ENCODE results near the gene ROR2.

- TF ChIP-seq SP1 (IDR thresholded peaks at IDR 0.05) = no peak
- TF ChIP-seq, protein P1, sequence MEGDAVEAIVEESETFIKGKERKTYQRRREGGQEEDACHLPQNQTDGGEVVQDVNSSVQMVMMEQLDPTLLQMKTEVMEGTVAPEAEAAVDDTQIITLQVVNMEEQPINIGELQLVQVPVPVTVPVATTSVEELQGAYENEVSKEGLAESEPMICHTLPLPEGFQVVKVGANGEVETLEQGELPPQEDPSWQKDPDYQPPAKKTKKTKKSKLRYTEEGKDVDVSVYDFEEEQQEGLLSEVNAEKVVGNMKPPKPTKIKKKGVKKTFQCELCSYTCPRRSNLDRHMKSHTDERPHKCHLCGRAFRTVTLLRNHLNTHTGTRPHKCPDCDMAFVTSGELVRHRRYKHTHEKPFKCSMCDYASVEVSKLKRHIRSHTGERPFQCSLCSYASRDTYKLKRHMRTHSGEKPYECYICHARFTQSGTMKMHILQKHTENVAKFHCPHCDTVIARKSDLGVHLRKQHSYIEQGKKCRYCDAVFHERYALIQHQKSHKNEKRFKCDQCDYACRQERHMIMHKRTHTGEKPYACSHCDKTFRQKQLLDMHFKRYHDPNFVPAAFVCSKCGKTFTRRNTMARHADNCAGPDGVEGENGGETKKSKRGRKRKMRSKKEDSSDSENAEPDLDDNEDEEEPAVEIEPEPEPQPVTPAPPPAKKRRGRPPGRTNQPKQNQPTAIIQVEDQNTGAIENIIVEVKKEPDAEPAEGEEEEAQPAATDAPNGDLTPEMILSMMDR (IDR thresholded peaks at IDR 0.05; ENCODE audit: low read depth, low read length, missing input control) = no peak
- TF ChIP-seq, protein P2, sequence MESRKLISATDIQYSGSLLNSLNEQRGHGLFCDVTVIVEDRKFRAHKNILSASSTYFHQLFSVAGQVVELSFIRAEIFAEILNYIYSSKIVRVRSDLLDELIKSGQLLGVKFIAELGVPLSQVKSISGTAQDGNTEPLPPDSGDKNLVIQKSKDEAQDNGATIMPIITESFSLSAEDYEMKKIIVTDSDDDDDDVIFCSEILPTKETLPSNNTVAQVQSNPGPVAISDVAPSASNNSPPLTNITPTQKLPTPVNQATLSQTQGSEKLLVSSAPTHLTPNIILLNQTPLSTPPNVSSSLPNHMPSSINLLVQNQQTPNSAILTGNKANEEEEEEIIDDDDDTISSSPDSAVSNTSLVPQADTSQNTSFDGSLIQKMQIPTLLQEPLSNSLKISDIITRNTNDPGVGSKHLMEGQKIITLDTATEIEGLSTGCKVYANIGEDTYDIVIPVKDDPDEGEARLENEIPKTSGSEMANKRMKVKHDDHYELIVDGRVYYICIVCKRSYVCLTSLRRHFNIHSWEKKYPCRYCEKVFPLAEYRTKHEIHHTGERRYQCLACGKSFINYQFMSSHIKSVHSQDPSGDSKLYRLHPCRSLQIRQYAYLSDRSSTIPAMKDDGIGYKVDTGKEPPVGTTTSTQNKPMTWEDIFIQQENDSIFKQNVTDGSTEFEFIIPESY (IDR thresholded peaks at IDR 0.05) = no peak
- TF ChIP-seq JUND (IDR thresholded peaks at IDR 0.05) = no peak
- no peak for TF ChIP-seq RAD21 (IDR thresholded peaks at IDR 0.05)
- TF ChIP-seq GABPA (IDR thresholded peaks at IDR 0.05 in 1 of 2, conservative IDR thresholded peaks at IDR 0.05 in 1 of 2) = no peak
- TF ChIP-seq HNF4G (IDR thresholded peaks at IDR 0.05) = no peak
- no peak for TF ChIP-seq TAF1 (conservative IDR thresholded peaks at IDR 0.05)
- no peak for TF ChIP-seq MAX (IDR thresholded peaks at IDR 0.05)
Observed at GRCh38 chr9:91647371-91647770, 302.7 kb downstream of the ROR2 start.

Measured in liver (tissue), 3 donors.